NCI-H2107 treated with DMSO at 0.1 percent for 48 hours (cell line): Measurements from ENCODE around the gene PRKCQ.

Source experiments
- DNase-seq: peaks from one replicate; lab custom pipeline; 2025; ENCODE audit not compliant: unreplicated experiment; lab: John Stamatoyannopoulos, UW

The PRKCQ gene

GRCh38 chr10:6570893-6571292 is 9.2 kb downstream of the PRKCQ start:
- no peak for DNase-seq

- no peak for DNase-seq
These were observed 10.8 kb downstream of the PRKCQ start for GRCh38 chr10:6569259-6569658.

- no peak for DNase-seq
These were observed 12.2 kb downstream of the PRKCQ start for GRCh38 chr10:6567884-6568283.

GRCh38 chr10:6567203-6567703 is 12.8 kb downstream of the PRKCQ start:
- no peak for DNase-seq

GRCh38 chr10:6565588-6565987 is 14.5 kb downstream of the PRKCQ start:
- DNase-seq: no peak

- DNase-seq: no peak
These were observed 15.7 kb downstream of the PRKCQ start for GRCh38 chr10:6564367-6564766.

GRCh38 chr10:6563731-6564130 is 16.3 kb downstream of the PRKCQ start:
- no peak for DNase-seq

- DNase-seq: no peak
These were observed 17.0 kb downstream of the PRKCQ start for GRCh38 chr10:6563075-6563474.

GRCh38 chr10:6562221-6562620 is 17.9 kb downstream of the PRKCQ start:
- DNase-seq: no peak

GRCh38 chr10:6561552-6561951 is 18.5 kb downstream of the PRKCQ start:
- DNase-seq: no peak

- DNase-seq: no peak
These were observed 21.2 kb downstream of the PRKCQ start for GRCh38 chr10:6558759-6559461.

GRCh38 chr10:6558272-6558671 is 21.8 kb downstream of the PRKCQ start:
- DNase-seq: no peak

GRCh38 chr10:6553937-6554336 is 26.1 kb downstream of the PRKCQ start:
- DNase-seq: no peak

- DNase-seq: no peak
These were observed 36.6 kb downstream of the PRKCQ start for GRCh38 chr10:6543431-6544005.

GRCh38 chr10:6542999-6543430 is 37.1 kb downstream of the PRKCQ start:
- no peak for DNase-seq

- DNase-seq: no peak
These were observed 40.2 kb downstream of the PRKCQ start for GRCh38 chr10:6539833-6540232.

- DNase-seq: no peak
These were observed 42.3 kb downstream of the PRKCQ start for GRCh38 chr10:6537770-6538169.

- DNase-seq: no peak
These were observed 44.0 kb downstream of the PRKCQ start for GRCh38 chr10:6536102-6536501.

GRCh38 chr10:6535156-6535764 is 44.8 kb downstream of the PRKCQ start:
- no peak for DNase-seq

- DNase-seq: no peak
These were observed 47.8 kb downstream of the PRKCQ start for GRCh38 chr10:6532321-6532720.

- no peak for DNase-seq
These were observed 49.1 kb downstream of the PRKCQ start for GRCh38 chr10:6530966-6531365.

- no peak for DNase-seq
These were observed 49.8 kb downstream of the PRKCQ start for GRCh38 chr10:6530211-6530840.
